Transverse colon (tissue), 3 donors: ENCODE results near the gene KMT2C.

Source experiments
- EP300 ChIP-seq: sonication (generic); formaldehyde crosslinking; IDR thresholded peaks from one replicate; pipeline ENCODE4 v1.6.1; 2017; ENCODE audit warnings: antibody characterized with exemption, low read depth
- POLR2A ChIP-seq: fragments of 450-650 bp; IDR thresholded peaks from one replicate; pipeline ENCODE4 v1.6.1; 2016; ENCODE audit warnings: antibody characterized with exemption, mild to moderate bottlenecking, moderate library complexity
- TF ChIP-seq, protein P1 (sequence below), 5 experiments: fragments of 200-600 bp in 3 of 5; fragments of 450-650 bp in 2 of 5; sonication (generic) in 3 of 5; IDR thresholded peaks; 1 replicate in 2 of 5; 2 replicates in 3 of 5; pipeline ENCODE4 v1.5.1; 2016 to 2017; ENCODE audit warnings: antibody characterized with exemption in 5 of 5, inconsistent platforms in 3 of 5, mild to moderate bottlenecking in 2 of 5, moderate library complexity in 1 of 5

DNA sequence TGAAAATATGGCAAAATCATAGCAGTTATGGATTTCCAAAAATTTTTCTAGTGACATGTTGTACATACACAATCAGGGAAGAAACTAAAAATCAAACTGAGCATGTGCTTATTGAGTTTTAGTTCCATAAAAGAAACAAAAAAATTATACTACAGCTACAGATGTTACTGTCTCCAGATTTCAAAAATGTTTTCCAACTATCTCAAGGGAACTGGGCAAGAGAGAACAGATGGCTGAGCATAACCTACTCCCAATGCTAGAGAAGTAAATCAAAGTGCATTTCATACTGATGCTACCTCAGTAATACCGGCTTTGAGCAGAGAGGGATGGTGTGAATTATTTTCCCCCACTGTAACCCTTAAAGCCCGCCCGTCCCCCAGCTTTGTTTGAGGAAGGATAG, 40.7 kb upstream of the KMT2C start:
- TF ChIP-seq, protein P1, sequence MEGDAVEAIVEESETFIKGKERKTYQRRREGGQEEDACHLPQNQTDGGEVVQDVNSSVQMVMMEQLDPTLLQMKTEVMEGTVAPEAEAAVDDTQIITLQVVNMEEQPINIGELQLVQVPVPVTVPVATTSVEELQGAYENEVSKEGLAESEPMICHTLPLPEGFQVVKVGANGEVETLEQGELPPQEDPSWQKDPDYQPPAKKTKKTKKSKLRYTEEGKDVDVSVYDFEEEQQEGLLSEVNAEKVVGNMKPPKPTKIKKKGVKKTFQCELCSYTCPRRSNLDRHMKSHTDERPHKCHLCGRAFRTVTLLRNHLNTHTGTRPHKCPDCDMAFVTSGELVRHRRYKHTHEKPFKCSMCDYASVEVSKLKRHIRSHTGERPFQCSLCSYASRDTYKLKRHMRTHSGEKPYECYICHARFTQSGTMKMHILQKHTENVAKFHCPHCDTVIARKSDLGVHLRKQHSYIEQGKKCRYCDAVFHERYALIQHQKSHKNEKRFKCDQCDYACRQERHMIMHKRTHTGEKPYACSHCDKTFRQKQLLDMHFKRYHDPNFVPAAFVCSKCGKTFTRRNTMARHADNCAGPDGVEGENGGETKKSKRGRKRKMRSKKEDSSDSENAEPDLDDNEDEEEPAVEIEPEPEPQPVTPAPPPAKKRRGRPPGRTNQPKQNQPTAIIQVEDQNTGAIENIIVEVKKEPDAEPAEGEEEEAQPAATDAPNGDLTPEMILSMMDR (IDR thresholded peaks at IDR 0.05), result no peak
- TF ChIP-seq EP300 (no peak), POLR2A (no peak)
